ENCODE data around the gene PPARG. TPM values are rescaled to one million over a fixed set of nuclear protein-coding genes. Genes with fewer than 3 reads are reported as not detected.

The PPARG gene
- total and polyA plus RNA-seq, 2 of the 8 experiments (the other 6 are each of a cell fraction or from before 2014, with no cell fraction given) = 0.06 TPM; not detected in 1

DNA sequence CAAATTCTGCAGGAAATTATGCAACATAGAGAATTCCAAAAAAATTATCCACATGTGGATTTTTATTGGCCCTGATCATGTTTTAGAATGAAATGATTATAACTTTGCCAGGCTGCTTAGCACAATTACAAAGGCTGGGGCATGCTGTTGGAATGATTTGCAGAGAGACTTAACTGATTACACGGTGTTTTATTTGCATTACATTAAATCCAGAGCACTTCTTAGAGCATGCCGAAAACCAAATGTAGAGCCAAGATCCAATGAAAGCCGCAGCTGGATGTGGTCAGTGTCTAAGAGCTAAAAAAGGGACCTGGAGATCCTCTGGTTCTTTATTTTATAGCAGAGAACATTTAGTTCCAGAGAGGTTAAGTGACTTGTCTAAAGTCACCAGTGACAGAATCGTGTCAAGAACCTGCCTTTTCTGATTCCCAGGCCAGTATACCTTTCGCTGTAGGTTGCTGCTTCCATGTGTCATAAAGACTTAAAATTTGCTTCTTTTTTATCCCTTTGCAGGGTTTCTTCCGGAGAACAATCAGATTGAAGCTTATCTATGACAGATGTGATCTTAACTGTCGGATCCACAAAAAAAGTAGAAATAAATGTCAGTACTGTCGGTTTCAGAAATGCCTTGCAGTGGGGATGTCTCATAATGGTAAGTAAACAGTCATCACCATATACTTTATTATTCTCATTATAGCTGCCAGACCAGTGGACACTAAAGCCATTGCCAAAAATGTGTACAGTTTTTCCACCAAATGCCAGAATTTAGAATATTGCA lies 103.4 kb downstream of the PPARG start (continued):
- TF ChIP-seq EGR1 (IDR thresholded peaks at IDR 0.05; ENCODE audit: borderline replicate concordance, low read depth, low read length) = no peak
